OCI-LY7 (cell line): Measurements from ENCODE around the gene OSM.

ENCODE experiments used
- EZH2phosphoT487 ChIP-seq: fragments of 200-600 bp; sonication (generic); IDR thresholded peaks from 2 replicates; pipeline ENCODE4 v1.6.1; 2018; ENCODE audit warnings: low read depth, borderline replicate concordance, mild to moderate bottlenecking, mixed run types, antibody characterized with exemption, low read length, moderate library complexity, mixed read lengths
- TF ChIP-seq, protein P1 (sequence below): fragments of 200-600 bp; sonication (generic); conservative IDR thresholded peaks from 2 replicates; pipeline ENCODE4 v1.5.1; 2014; ENCODE audit warnings: mild to moderate bottlenecking, antibody characterized with exemption, low read length, moderate library complexity, mixed read lengths

DNA sequence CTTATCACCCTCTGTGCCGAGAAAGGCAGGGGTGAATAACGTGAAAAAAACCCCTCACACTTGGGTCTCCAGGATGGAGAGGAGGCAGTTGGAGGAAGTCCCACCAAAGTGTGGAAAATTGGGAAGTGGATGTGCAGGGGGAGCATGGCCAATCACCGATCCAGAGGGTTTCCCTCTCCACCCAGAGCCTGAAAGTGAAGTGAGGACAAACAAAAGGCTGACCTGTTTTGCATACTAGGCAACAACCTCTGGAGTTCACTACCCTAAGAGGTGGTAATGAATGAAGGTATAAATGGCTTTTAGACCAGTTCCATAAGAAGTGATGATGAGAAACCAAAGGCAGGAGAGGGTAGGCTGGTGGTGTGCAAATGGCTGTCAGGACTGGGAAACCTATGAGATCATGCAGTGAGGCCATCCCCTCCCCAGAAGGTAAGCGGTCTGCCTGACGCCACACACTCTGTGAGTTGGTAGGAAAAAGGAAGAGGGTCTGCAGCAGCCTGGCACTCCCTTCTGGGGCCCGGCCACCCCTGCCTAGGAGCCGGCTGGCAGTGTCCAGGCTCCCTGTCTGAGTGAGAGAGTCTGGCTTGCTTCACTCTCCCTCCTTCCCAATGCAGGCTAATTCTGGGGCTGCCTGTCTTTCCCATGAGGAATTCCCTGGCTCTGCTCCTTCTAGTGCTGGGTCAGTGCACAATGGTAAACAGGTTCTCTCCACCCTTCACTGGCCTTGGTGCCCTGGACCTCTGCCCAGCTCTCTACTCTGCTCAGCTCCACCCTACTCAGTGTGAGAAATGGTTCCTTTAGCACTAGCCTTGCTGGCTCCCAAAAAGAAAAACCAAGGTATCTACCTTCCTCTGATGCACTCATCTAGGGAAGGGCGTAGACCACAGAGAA is 44.5 kb upstream of the OSM start:
- no peak for TF ChIP-seq EZH2phosphoT487
- TF ChIP-seq, protein P1, sequence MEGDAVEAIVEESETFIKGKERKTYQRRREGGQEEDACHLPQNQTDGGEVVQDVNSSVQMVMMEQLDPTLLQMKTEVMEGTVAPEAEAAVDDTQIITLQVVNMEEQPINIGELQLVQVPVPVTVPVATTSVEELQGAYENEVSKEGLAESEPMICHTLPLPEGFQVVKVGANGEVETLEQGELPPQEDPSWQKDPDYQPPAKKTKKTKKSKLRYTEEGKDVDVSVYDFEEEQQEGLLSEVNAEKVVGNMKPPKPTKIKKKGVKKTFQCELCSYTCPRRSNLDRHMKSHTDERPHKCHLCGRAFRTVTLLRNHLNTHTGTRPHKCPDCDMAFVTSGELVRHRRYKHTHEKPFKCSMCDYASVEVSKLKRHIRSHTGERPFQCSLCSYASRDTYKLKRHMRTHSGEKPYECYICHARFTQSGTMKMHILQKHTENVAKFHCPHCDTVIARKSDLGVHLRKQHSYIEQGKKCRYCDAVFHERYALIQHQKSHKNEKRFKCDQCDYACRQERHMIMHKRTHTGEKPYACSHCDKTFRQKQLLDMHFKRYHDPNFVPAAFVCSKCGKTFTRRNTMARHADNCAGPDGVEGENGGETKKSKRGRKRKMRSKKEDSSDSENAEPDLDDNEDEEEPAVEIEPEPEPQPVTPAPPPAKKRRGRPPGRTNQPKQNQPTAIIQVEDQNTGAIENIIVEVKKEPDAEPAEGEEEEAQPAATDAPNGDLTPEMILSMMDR, result no peak
